ENCODE results near the gene GON4L.
"Not testable (repeated sequence)": the region's sequence is repeated elsewhere in the genome, so short reads cannot be mapped to it uniquely, and the experiment has no call there.

GON4L gene

GRCh38 chr1:155844860-155845421 lies 12.1 kb downstream of the GON4L start:
- DNase-seq: no peak
- intact Hi-C loops (cut with DNase I): no loop called here

GRCh38 chr1:155840386-155840785 lies 16.6 kb downstream of the GON4L start:
- DNase-seq: no peak

GRCh38 chr1:155835548-155835947 lies 21.5 kb downstream of the GON4L start:
- no peak for DNase-seq
- intact Hi-C loops (cut with DNase I): no loop called here

More at GRCh38 chr1:155840386-155840785, 16.6 kb downstream of the GON4L start:
- intact Hi-C loops (cut with DNase I): no loop called here

GRCh38 chr1:155834927-155835399 lies 22.1 kb downstream of the GON4L start:
- DNase-seq; intact Hi-C loops (cut with DNase I): not testable (repeated sequence)

- DNase-seq: peak in 10 of 42 donors; percentile 2 to 37 (median 13)
- intact Hi-C loops (cut with DNase I): no loop called here
Observed at GRCh38 chr1:155834296-155834926, 22.6 kb downstream of the GON4L start.

- DNase-seq: no peak
- intact Hi-C loops (cut with DNase I): no loop called here
Observed at GRCh38 chr1:155833665-155834295, 23.2 kb downstream of the GON4L start.

GRCh38 chr1:155831279-155831976 lies 25.6 kb downstream of the GON4L start:
- no peak for DNase-seq
- intact Hi-C loops (cut with DNase I): no loop called here

GRCh38 chr1:155827450-155827849 lies 29.6 kb downstream of the GON4L start:
- intact Hi-C loops (cut with DNase I): no loop called here
- DNase-seq: no peak

- no peak for DNase-seq
- intact Hi-C loops (cut with DNase I): no loop called here
Observed at GRCh38 chr1:155816351-155816750, 40.7 kb downstream of the GON4L start.

- peak in 2 of 42 donors; percentile 2 to 26 for DNase-seq
- intact Hi-C loops (cut with DNase I): no loop called here
Observed at GRCh38 chr1:155813672-155814071, 43.3 kb downstream of the GON4L start.

- peak in 1 of 42 donors; percentile 31 for DNase-seq
- intact Hi-C loops (cut with DNase I): no loop called here
Observed at GRCh38 chr1:155812878-155813277, 44.1 kb downstream of the GON4L start.

GRCh38 chr1:155809088-155809487 lies 47.9 kb downstream of the GON4L start:
- intact Hi-C loops (cut with DNase I): no loop called here
- no peak for DNase-seq

- intact Hi-C loops (cut with DNase I): no loop called here
Observed at GRCh38 chr1:155801149-155801548, 55.9 kb downstream of the GON4L start.

GRCh38 chr1:155795618-155796017 lies 61.4 kb downstream of the GON4L start:
- DNase-seq; intact Hi-C loops (cut with DNase I): not testable (repeated sequence)

More at GRCh38 chr1:155801149-155801548, 55.9 kb downstream of the GON4L start:
- no peak for DNase-seq

GRCh38 chr1:155794605-155795245 lies 62.3 kb downstream of the GON4L start:
- intact Hi-C loops (cut with DNase I): no loop called here
- no peak for DNase-seq

GRCh38 chr1:155793213-155793612 lies 63.8 kb downstream of the GON4L start:
- DNase-seq: no peak
- intact Hi-C loops (cut with DNase I): no loop called here

- intact Hi-C loops (cut with DNase I): no loop called here
- no peak for DNase-seq
Observed at GRCh38 chr1:155777582-155777981, 79.4 kb downstream of the GON4L start.

GRCh38 chr1:155776414-155776813 lies 80.6 kb downstream of the GON4L start:
- intact Hi-C loops (cut with DNase I): no loop called here
- DNase-seq: peak in 37 of 42 donors; percentile 3 to 80 (median 44)

GRCh38 chr1:155773221-155773620 lies 83.8 kb downstream of the GON4L start:
- intact Hi-C loops (cut with DNase I): no loop called here
- DNase-seq: no peak
